WERI-Rb-1 (cell line): ENCODE measurements around the gene SUSD6.
"Not testable (repeated sequence)": the region's sequence is repeated elsewhere in the genome, so short reads cannot be mapped to it uniquely, and the experiment has no call there.

ENCODE experiments used
- DNase-seq: peaks from one replicate; pipeline ENCODE4 v3.0.0-alpha.2; 2020
- H3K27ac ChIP-seq: fragments of 250-450 bp; sonication (Bioruptor Pico); 2 replicates; pipeline ENCODE4 v1.5.1; 2020; ENCODE audit warnings: mild to moderate bottlenecking, moderate library complexity
- H3K27me3 ChIP-seq: fragments of 250-450 bp; sonication (Bioruptor Pico); 2 replicates; pipeline ENCODE4 v1.5.1; 2021; ENCODE audit warnings: mild to moderate bottlenecking, low read depth, moderate library complexity; ENCODE audit not compliant: insufficient read depth, severe bottlenecking
- H3K36me3 ChIP-seq: fragments of 250-450 bp; sonication (Bioruptor Pico); 2 replicates; pipeline ENCODE4 v1.5.1; 2020; ENCODE audit warnings: mild to moderate bottlenecking, moderate library complexity
- H3K4me3 ChIP-seq: 2 replicates; pipeline ENCODE4 v1.5.1; 2011; ENCODE audit warnings: low read depth, mild to moderate bottlenecking, control low read depth, low read length
- H3K9me3 ChIP-seq: fragments of 250-450 bp; sonication (Bioruptor Pico); 2 replicates; pipeline ENCODE4 v1.5.1; 2021; ENCODE audit warnings: mild to moderate bottlenecking, moderate library complexity; ENCODE audit not compliant: severe bottlenecking
- TF ChIP-seq, protein P1 (sequence below): IDR thresholded peaks from 2 replicates; pipeline ENCODE4 v1.5.1; 2011; ENCODE audit warnings: low read depth, mild to moderate bottlenecking, control low read depth, inconsistent platforms, low read length

The SUSD6 gene

DNA sequence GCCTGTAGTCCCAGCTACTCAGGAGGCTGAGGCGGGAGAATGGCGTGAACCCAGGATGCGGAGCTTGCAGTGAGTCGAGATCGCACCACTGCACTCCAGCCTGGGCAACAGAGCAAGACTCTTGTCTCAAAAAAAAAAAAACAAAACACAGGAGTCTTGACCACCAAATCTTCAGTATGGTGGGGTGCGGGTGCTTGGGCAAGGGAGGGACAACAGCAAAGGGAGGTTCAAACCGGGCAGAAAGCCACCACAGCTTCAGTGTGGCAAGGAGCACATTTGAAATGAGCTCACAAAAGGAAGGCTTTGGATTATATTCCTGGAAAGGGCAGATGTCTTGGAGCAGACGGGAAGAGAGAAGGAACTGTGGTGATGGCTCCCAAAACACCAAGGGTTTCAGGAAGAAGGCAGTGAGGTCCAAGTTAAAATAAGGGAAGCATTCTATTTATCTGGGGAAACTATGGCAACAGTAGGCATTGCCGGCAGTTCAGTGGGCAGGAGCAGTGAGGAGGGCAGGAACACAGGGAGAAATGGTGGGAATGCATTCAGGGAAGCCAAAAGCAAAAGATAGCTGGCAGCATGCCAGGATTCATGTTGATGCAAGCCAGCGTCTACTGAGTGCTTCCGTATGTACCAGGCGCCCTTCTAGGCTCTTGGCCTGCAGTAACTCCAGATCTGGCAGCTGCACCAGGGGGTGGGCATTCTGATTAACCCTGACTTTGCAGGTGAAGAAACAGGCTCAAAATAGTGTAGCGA is 104.5 kb downstream of the SUSD6 start:
- H3K27ac ChIP-seq: no peak overlapping the region
- TF ChIP-seq, protein P1, sequence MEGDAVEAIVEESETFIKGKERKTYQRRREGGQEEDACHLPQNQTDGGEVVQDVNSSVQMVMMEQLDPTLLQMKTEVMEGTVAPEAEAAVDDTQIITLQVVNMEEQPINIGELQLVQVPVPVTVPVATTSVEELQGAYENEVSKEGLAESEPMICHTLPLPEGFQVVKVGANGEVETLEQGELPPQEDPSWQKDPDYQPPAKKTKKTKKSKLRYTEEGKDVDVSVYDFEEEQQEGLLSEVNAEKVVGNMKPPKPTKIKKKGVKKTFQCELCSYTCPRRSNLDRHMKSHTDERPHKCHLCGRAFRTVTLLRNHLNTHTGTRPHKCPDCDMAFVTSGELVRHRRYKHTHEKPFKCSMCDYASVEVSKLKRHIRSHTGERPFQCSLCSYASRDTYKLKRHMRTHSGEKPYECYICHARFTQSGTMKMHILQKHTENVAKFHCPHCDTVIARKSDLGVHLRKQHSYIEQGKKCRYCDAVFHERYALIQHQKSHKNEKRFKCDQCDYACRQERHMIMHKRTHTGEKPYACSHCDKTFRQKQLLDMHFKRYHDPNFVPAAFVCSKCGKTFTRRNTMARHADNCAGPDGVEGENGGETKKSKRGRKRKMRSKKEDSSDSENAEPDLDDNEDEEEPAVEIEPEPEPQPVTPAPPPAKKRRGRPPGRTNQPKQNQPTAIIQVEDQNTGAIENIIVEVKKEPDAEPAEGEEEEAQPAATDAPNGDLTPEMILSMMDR: no peak
- H3K4me3 ChIP-seq: no peak overlapping the region
- no peaks in the 10 kb centered on the region for H3K27me3 ChIP-seq
- peaks cover 23% of the 10 kb centered on the region for H3K36me3 ChIP-seq
- no peak for DNase-seq
- no peaks in the 10 kb centered on the region for H3K9me3 ChIP-seq

DNA sequence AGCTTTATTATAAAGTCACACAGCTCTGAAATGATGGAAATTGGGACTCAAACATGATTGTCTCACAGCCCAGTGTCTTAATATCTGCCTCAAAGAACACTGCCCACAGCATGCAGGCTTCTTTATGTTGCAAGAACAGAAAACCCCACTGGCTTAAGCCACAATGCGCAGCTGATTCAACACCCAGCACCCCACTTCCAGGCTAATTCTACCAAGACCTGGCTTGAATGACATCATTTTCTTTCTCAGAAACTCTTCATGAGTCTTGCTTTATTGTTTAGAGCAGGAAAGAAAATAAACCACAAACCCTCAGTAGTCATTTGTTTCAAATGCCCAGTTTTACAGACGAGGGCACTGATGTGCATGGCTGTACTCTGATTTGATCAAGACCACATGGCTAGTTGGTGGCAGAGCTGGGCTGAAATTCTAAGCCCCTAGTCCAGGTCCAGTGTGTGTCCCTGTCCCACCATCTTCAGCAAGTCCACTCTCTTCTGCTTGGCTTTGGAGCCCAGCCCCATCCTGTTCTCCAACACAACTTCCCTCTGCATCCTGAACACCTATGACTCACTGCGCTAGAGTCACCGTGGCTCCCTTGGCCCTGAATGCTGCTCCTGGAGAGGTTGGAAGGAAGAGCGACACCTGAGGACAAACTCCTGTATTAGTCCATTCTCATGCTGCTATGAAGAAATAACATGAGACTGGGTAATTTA is 105.2 kb downstream of the SUSD6 start:
- Histone ChIP-seq H3K27ac (0 out of 2 replicates have a peak overlapping the region, but pooled peaks have one; percentile 11), H3K4me3 (no peak overlapping the region), H3K27me3 (no peaks in the 10 kb centered on the region), H3K36me3 (peaks cover 18% of the 10 kb centered on the region), H3K9me3 (no peaks in the 10 kb centered on the region)
- DNase-seq: no peak
- TF ChIP-seq, protein P1: no peak

DNA sequence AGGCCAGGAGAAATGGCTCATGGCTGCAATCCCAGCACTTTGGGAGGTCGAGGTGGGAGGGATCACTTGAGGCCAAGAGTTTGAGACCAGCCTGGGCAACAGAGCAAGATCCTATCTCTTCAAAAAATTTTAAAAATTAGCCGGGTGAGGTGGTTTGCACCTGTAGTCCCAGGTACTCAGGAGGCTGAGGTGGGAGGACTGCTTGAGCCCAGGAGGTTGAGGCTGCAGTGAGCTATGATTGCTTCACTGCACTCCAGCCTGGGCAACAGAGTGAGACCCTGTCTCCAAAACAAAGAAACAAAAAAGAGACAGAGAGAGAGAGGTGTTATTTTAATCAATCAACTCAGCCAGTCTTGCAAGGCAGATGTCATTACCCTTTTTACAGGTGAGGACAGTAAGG is 107.2 kb downstream of the SUSD6 start:
- H3K9me3 ChIP-seq, DNase-seq, H3K4me3 ChIP-seq, H3K36me3 ChIP-seq, H3K27me3 ChIP-seq, H3K27ac ChIP-seq: not testable (repeated sequence)

DNA sequence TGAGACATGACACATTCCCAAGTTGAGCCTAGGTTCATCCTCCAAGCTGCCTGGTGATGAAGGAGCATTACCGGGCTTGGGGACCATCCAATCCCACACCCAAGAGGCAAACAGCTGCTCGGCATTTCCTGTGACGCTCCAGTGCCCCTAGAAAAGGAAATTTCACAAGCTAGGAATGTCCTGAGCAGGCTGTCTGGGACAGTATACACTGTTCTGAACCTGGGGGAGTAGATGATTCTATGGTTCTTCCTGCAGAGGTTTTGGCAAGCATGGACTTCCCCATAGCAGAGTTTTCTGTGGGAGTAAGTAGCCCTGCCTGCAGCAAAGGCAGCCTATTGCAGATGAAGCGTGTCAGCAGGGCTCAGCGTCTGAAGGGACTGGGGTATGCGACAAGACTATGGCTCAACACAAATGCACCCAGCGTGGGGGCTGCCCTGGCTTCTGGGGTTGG is 108.1 kb downstream of the SUSD6 start:
- Histone ChIP-seq H3K9me3 (no peaks in the 10 kb centered on the region), H3K27ac (no peak overlapping the region), H3K4me3 (no peak overlapping the region), H3K27me3 (no peaks in the 10 kb centered on the region), H3K36me3 (peaks cover 8% of the 10 kb centered on the region)
- no peak for DNase-seq
- TF ChIP-seq, protein P1: no peak

DNA sequence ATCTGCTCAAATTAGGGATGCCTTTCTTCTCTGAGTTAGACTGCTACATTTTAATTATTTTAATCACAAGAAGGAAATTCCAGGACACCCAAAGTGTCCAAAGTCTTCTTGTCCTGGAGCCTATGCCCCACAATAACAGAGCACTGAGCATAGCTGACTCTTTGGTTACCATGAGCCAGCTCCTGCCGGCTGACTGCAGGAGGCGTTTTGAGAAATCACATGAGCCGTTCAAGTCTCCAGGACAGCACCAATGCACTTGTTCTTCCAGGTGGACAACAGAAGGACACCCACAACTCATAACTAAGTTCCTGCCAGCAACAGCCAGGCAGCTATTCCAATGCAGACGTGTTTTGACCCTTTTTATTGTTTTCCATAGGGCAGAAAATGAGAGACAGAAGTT is 109.5 kb downstream of the SUSD6 start:
- H3K4me3 ChIP-seq: no peak overlapping the region
- DNase-seq: no peak
- H3K9me3 ChIP-seq: no peaks in the 10 kb centered on the region
- no peaks in the 10 kb centered on the region for H3K27me3 ChIP-seq
- H3K27ac ChIP-seq: no peak overlapping the region
- H3K36me3 ChIP-seq: no peaks in the 10 kb centered on the region
- TF ChIP-seq, protein P1: no peak

DNA sequence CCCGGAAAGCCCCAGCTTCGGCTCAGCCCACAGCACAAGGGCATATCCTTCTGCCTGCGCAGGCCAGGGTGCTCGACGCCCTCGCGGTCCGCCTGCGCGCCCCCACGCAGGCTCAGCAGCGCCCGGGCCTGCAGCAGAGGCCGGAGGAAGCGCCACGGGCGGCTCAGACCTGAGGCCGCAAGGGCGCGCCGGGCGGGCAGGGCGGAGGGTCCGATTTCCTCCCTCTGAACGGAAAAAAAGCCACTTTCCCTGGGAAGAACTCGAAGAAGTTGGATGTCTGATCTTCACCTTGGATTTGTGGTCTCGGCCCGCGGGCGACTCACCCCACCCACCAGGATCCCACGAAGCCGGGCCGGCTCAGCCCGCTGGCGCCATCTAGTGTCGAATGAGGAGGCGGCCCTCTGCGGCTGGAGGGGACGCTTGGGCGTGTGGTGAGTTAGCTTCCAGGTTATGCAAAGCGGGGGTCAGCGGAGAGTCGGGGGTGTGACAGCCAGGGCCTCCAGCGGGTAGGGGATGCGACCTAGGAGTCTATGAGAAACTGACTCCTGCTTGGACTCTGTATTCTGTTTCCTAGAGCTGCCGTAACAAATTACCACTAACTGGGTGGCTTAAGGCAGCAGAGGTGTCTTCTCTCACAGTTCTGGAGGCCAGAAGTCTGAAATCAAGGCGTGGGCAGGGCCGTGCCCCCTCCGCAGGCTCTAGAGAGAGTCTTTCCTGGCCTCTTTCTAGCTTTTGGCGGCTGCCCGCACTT is 115.5 kb downstream of the SUSD6 start:
- Histone ChIP-seq H3K27ac (0 out of 2 replicates have a peak overlapping the region, but pooled peaks have one; percentile 28), H3K9me3 (no peaks in the 10 kb centered on the region), H3K36me3 (no peaks in the 10 kb centered on the region), H3K27me3 (no peaks in the 10 kb centered on the region), H3K4me3 (no peak overlapping the region)
- DNase-seq: peak; percentile 84
- TF ChIP-seq, protein P1: peak; percentile 88
